GM21390 (cell line): ENCODE measurements around the gene CPB2.

Experiments
- ATAC-seq: cut with Tn5 transposase; IDR thresholded peaks from one replicate; pipeline ENCODE4 v1.9.1; 2021; ENCODE audit not compliant: unreplicated experiment

Gene CPB2

DNA sequence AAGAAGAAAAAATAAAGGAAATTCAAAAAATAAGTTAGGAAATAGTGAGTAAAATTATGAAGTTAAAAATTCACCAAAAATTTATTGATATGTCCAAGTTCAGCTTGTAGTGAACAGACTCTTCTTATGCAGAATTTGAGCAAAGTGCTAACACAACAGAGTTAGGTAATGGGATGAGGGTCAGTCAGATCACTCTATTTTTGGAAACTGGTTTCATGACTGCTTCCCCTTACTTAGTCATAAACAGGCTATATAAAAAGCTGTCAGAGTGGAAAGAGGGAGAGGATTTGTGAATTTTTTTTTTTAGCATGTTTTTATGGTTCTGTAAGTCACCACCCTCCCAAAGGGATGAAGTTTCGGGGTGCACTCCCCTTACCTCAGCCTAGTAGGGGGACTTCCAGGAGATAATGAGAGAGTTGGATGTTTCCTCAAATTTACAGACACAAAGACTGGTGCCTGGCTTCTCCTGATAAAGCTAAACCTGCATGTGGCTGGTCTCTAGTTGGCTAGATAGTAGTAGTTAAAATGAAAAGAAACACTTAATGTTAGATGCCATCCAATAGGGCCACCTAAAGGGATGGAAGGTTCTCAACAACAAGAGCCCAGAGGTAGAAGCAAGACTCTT lies 4.5 kb downstream of the CPB2 start:
- no peak for ATAC-seq

DNA sequence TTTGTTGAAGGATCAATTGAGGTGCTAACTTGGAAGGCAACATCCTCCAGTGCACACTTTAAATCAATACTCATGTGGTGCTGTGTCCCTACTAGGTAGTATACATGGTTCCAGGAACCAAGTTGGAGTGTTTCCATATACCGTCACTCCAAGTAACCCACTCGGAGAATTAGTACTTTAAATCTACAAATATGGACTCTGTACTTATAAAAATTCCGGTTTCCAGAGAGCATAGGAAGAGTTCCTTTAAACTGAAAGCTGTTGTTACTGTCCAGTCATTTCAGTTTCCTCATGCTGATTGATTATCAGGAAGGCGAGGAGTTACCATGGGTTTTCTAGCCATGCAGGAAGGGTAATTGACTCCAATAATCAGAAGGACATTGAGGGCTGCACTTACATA lies 7.2 kb downstream of the CPB2 start:
- no peak for ATAC-seq

DNA sequence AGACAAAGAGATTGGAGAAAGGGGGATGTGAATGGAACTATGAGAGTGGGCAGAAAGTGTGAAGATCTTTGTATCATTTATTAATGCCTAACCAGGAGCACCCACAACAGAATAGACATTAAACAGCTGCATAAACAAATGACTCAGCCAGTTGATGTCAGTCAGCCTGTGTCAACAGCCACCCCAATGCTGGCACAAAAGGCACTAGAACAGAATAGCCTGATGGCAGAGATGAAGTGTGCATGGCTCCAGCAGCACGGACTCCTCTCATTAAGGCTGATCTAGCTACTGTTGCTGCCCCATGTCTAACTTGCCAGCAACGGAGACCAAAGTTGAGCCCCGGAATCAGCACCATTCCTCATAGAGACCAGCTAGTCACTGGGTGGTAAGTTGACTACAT lies 7.8 kb downstream of the CPB2 start:
- no peak for ATAC-seq

DNA sequence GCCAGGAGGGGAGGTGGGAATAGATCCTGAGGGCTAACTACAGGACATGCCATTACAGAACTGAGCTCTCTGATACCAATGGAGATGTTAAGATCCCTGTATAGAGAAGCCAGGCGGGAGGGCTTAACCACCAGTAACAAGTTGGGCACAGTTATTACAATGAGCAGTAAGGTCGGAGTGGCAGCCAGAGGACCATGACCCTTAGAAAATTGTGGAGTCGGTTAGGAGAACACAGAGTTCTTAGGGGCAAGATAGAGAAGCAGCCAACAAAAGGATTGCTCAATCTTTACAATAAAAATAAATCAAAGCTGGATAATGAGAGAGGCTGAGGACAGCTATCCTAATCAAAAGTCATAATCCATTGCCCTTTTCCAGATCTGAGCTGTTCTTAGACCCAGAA lies 10.4 kb downstream of the CPB2 start:
- ATAC-seq, result no peak

GRCh38 chr13:46088821-46089562 lies 15.8 kb downstream of the CPB2 start:
- ATAC-seq, result no peak

DNA sequence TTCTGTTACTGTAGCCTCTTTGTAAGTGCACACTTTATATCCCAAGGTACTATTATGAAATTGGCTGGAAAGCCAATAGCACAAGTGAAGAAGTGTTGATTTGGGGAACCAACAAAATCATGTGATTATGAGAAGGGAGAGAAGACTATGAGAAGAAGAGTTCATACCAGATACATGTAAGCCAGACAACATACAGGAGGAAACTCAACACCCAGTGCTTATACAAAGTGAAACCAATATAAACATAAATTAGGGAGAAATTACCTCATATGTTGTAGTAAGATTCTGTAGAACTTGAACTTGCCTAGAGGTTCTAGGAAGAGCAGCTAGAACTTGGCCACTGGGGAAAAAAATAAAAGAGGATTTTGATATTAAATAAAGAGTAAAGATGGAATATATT lies 17.4 kb downstream of the CPB2 start:
- no peak for ATAC-seq

- ATAC-seq, result no peak
Observed at GRCh38 chr13:46086985-46087384, 17.8 kb downstream of the CPB2 start.

DNA sequence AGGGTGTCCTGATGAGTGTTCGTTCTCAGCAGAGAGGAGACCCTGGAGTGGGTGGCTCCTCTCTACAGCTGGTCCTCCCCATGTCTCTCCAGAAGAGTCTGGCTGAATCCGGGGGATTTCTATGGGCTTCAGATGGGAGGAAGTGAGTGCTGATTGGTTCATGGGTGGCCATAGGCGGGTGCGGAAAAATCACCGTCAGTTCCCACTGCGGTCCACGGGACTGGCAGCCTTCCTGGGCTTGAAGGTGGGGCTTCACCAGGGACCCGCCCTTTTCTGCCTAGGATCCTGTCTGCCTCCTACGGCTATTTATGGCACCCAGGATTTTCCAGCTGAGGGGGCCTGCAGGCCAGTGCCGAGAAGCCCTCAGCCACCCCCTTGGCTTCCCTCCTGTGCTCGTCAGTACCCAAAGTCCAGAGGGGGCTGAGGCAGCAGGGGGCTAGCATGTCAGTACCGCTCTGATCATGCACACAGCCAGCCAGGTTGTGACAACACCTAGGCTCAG lies 18.4 kb downstream of the CPB2 start:
- ATAC-seq, result no peak

GRCh38 chr13:46085737-46086136 lies 19.1 kb downstream of the CPB2 start:
- no peak for ATAC-seq

GRCh38 chr13:46082324-46082723 lies 22.5 kb downstream of the CPB2 start:
- no peak for ATAC-seq

- no peak for ATAC-seq
Observed at GRCh38 chr13:46079770-46080169, 25.1 kb downstream of the CPB2 start.

DNA sequence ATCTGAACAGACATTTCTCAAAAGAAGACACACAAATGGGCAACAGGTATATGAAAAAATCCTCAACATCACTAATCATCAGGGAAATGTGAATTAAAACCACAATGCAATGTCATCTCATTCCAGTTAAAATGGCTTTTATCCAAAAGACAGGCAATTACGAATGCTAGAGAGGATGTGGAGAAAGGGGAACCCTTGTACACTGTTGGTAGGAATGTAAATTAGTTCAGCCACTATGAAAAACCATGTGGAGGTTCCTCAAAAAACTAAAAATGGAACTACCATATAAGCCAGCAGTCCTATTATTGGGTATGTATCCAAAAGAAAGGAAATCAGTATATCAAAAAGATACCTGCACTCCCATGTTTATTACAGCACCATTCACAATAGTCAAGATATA lies 27.6 kb downstream of the CPB2 start:
- ATAC-seq, result no peak

GRCh38 chr13:46076827-46077226 lies 28.0 kb downstream of the CPB2 start:
- no peak for ATAC-seq

- no peak for ATAC-seq
Observed at GRCh38 chr13:46075811-46076210, 29.0 kb downstream of the CPB2 start.

DNA sequence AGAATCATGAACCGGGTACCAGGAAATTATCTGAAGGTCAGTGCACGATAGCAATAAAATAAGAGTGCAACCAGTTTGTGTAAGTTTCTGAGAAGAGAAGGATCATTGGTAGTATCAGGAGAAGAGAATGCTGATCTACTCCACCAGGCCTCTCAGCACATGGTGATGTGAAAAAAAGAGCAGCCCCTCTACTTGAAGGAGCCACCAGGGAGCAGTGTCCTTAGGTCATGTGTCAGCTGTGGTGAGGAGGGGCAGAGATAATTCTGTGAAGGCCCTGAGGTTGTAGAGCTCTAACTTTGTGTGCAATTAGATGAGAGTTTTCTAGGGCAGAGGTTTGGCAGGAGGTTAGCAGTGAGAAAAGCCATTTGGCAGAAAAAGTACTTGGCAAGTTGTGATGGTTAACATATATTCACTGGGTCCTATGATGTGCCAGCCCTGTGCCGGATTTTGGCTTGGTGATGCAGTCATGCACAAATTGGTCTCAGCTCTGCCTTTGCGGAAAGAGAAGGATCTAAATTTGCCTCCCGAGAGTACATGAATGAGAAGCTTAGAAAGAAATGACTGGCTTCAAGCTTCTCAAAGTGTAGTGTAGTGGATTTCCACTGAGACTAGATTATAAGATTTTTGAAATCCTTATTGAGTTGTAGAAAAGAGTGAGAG lies 33.1 kb downstream of the CPB2 start:
- ATAC-seq, result peak; percentile 89

GRCh38 chr13:46063292-46063691 lies 41.5 kb downstream of the CPB2 start:
- ATAC-seq, result no peak

DNA sequence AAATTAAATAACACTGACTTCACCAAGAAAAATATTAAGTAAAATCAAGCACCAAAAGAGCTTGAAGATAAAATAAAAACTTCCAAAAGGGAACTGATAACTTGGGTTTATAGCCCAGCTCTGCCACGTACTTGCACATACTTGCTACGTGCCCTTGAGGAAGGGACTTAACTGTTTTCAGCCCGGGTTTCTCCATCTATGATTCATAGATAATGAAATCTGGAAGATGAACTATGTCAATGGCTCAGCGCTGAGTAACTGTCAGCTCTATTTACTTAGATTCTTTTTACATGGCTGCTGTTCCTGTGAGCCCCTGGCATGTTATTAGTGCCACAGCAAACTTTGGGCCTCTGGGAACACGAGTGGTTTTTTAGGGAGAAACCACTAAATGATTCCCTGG lies 42.6 kb downstream of the CPB2 start:
- no peak for ATAC-seq

DNA sequence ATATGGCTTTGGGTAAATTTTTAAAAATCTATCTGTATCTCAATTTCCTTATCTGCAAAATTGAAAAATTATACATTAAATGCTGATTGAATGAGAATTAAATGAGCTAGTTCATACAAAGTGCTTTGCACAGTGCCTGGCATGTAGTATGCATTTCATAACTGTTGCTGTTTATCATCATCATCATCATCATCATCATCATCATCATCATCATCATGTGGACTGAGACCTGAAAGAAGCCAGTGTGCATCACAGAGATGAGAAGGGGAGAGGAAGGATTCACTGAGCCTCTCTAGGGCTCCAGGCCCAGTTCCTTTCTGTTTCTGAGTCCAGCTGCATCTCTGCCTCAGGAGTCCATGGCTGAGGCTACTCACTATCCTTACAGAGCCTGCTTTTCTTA lies 45.4 kb downstream of the CPB2 start:
- ATAC-seq, result no peak

- ATAC-seq, result no peak
Observed at GRCh38 chr13:46058268-46058667, 46.6 kb downstream of the CPB2 start.

GRCh38 chr13:46057256-46058015 lies 47.4 kb downstream of the CPB2 start:
- no peak for ATAC-seq
